ENCODE results near the gene CES2. TPM values are rescaled to one million over a fixed set of nuclear protein-coding genes. Genes with fewer than 3 reads are reported as not detected.

CES2 gene, protein sequence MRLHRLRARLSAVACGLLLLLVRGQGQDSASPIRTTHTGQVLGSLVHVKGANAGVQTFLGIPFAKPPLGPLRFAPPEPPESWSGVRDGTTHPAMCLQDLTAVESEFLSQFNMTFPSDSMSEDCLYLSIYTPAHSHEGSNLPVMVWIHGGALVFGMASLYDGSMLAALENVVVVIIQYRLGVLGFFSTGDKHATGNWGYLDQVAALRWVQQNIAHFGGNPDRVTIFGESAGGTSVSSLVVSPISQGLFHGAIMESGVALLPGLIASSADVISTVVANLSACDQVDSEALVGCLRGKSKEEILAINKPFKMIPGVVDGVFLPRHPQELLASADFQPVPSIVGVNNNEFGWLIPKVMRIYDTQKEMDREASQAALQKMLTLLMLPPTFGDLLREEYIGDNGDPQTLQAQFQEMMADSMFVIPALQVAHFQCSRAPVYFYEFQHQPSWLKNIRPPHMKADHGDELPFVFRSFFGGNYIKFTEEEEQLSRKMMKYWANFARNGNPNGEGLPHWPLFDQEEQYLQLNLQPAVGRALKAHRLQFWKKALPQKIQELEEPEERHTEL
- total RNA-seq (2022) (65.7 and 68.7 TPM in 2 replicates), Bru-seq, nascent RNA (percentile 80 among the genes with signal in this experiment), BruChase-seq, experiment 1, labeled RNA remaining after a 6-hour chase (percentile 91 among the genes with signal in this experiment), BruChase-seq, experiment 2, labeled RNA remaining after a 2-hour chase (percentile 85 among the genes with signal in this experiment)
- long read RNA-seq, transcript CES2-211 (12 exons, 3,391 nt), result minor isoform, 6 of 88 reads
- long read RNA-seq, transcript CES2-201 (12 exons, 3,927 nt), result major isoform, 55 of 88 reads
- long read RNA-seq, transcript CES2-202 (12 exons, 3,868 nt), result minor isoform, 5 of 88 reads
- long read RNA-seq, partial matches to known transcripts, result 9 of 88 reads
- long read RNA-seq, other reads (novel, unspliced or antisense), result 13 of 88 reads

GRCh38 chr16:66935314-66936011 is at the start of gene CES2:
TSS of gene CES2 (plus strand) at chr16:66935516. CDS start at chr16:66935636, 120 bp downstream.
- TF ChIP-seq CTCF (IDR thresholded peaks at IDR 0.05; ENCODE audit: unreplicated experiment), result no peak
- Mint-ChIP-seq H3K27me3 (ENCODE audit: insufficient read depth, unreplicated experiment) (no peaks in the 10 kb centered on the region), H3K27ac (ENCODE audit: low read depth, unreplicated experiment) (peak within 1 kb of the TSS; percentile 94), H3K36me3 (ENCODE audit: insufficient read depth, unreplicated experiment) (peaks cover 47% of the 10 kb centered on the region), H3K9me3 (ENCODE audit: unreplicated experiment) (no peaks in the 10 kb centered on the region), H3K4me1 (ENCODE audit: insufficient read depth, unreplicated experiment) (peaks cover 31% of the 10 kb centered on the region), H3K4me3 (ENCODE audit: unreplicated experiment) (peak within 1 kb of the TSS; percentile 97)
- peak; percentile 84 for DNase-seq (ENCODE audit: unreplicated experiment)
- intact Hi-C loops (cut with micrococcal nuclease), result loop anchor here (1.0 kb wide), 1 partner anchor 40 kb away; no protein-coding TSS in a partner anchor
- ChIA-PET POLR2A (interaction anchor here (0.7 to 1.6 kb wide), 9 partner anchors 8 to 311 kb away, joined by 3 to 8 read pairs (median 4); partner anchors contain the start of genes CDH16, FHOD1 and PDP2), CTCF (interaction anchor here (0.7 to 1.9 kb wide), 3 partner anchors 11 to 87 kb away, joined by 5 to 10 read pairs (median 6); no protein-coding TSS in a partner anchor)
- no TSS peak for BruUV-seq (replicated peaks)

GRCh38 chr16:66886321-66886720 is 49.0 kb upstream of the CES2 start:
- TF ChIP-seq CTCF (IDR thresholded peaks at IDR 0.05; ENCODE audit: unreplicated experiment), result no peak
- POLR2A ChIA-PET, result interaction anchor here (0.6 to 1.3 kb wide), 4 partner anchors 13 to 216 kb away, joined by 3 read pairs; no protein-coding TSS in a partner anchor
- intact Hi-C loops (cut with micrococcal nuclease), result no loop called here
- Mint-ChIP-seq H3K4me3 (ENCODE audit: unreplicated experiment) (no peak overlapping the region), H3K27ac (ENCODE audit: low read depth, unreplicated experiment) (peak overlapping the region; percentile 22), H3K27me3 (ENCODE audit: insufficient read depth, unreplicated experiment) (no peaks in the 10 kb centered on the region), H3K36me3 (ENCODE audit: insufficient read depth, unreplicated experiment) (peaks cover 54% of the 10 kb centered on the region), H3K4me1 (ENCODE audit: insufficient read depth, unreplicated experiment) (peaks cover 15% of the 10 kb centered on the region), H3K9me3 (ENCODE audit: unreplicated experiment) (no peaks in the 10 kb centered on the region)
- CTCF ChIA-PET, result interaction anchor here (0.6 to 2.7 kb wide), 6 partner anchors 9 to 595 kb away, joined by 3 to 17 read pairs (median 4); partner anchors contain the start of gene ATP6V0D1
- no TSS peak for BruUV-seq (replicated peaks)
- DNase-seq (ENCODE audit: unreplicated experiment), result no peak

- H3K4me3 Mint-ChIP-seq (ENCODE audit: unreplicated experiment), result no peak overlapping the region
These were observed 48.4 kb upstream of the CES2 start for GRCh38 chr16:66886914-66887313.

More at GRCh38 chr16:66886914-66887313, 48.4 kb upstream of the CES2 start:
- Mint-ChIP-seq H3K9me3 (ENCODE audit: unreplicated experiment) (no peaks in the 10 kb centered on the region), H3K4me1 (ENCODE audit: insufficient read depth, unreplicated experiment) (peaks cover 15% of the 10 kb centered on the region), H3K27me3 (ENCODE audit: insufficient read depth, unreplicated experiment) (no peaks in the 10 kb centered on the region), H3K36me3 (ENCODE audit: insufficient read depth, unreplicated experiment) (peaks cover 54% of the 10 kb centered on the region), H3K27ac (ENCODE audit: low read depth, unreplicated experiment) (peak overlapping the region; percentile 22)
- no peak for DNase-seq (ENCODE audit: unreplicated experiment)
- no peak for TF ChIP-seq CTCF (IDR thresholded peaks at IDR 0.05; ENCODE audit: unreplicated experiment)
- no TSS peak for BruUV-seq (replicated peaks)
- CTCF ChIA-PET, result interaction anchor here (0.6 to 2.7 kb wide), 2 partner anchors 9 to 75 kb away, joined by 5 to 17 read pairs; no protein-coding TSS in a partner anchor
- intact Hi-C loops (cut with micrococcal nuclease), result no loop called here
- POLR2A ChIA-PET, result interaction anchor here (0.7 to 1.3 kb wide), 2 partner anchors 13 to 47 kb away, joined by 3 read pairs; no protein-coding TSS in a partner anchor
